GM18526 (cell line): ENCODE measurements around the gene LSS.

Source experiments
- POLR2A ChIP-seq: IDR thresholded peaks from 3 replicates; pipeline ENCODE4 v1.6.1; 2011; ENCODE audit not compliant: insufficient read length; ENCODE audit errors: extremely low read depth

The LSS gene

DNA sequence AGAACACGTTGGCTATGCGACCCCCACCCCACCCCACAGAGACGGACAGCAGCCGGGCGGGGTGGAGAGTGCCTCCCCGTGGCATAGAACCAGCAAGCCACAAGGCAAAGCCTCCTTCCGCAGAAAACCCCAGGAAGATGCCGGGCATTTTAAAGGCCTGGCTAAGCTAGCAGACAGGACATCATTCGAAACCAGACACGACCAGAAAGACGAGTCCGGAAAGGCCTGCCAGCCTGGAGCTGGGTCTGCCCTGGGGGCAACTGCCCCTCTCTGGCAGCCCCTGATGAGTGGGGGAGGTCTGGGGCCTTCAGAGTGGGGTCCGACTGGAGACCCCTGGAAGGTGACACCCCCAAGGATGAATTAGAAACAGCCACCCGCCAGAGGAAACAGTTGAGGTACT is 81.7 kb downstream of the LSS start:
- TF ChIP-seq POLR2A, result no peak

DNA sequence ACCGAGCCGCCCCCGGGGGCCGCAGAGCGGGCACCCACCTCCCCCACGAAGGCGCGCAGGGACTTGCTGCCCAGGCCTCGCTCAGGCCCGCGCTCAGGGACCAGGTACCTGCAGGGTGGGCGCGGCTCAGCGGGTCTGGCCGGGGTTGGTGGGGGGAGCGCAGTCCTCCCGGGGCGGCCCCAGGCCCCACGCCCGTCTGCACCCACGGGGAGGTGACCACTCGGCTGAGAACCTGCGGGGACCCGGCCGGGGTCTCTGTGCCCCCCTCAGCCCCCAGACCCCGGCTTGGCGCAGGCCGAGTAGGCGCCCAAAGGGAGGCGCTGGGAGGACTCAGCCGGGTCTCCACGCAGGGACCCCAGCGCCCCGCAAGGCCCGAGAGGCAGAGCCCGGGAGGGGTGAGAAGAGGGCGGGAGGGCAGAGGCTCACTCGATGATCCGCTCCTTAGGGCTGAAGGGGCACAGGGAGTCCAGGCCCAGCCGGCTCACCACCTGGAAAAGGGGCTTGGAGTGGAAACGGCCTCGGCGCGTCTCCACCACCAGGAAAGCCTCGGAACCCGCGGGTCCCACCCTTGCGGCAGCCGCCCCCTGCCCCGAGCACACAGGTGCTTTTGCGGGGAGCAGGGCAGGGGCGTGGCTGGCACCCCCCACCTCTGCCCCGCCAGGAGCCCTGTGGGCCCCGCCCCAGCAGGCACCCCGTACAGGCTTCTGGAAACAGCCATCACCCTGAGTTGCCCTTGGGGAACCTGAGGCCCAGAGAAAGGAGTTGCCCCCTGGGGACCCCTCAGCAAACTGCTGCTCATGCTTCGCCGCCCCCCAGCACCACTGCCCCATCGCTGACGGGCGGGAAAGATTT is 82.5 kb downstream of the LSS start:
- TF ChIP-seq POLR2A, result no peak

DNA sequence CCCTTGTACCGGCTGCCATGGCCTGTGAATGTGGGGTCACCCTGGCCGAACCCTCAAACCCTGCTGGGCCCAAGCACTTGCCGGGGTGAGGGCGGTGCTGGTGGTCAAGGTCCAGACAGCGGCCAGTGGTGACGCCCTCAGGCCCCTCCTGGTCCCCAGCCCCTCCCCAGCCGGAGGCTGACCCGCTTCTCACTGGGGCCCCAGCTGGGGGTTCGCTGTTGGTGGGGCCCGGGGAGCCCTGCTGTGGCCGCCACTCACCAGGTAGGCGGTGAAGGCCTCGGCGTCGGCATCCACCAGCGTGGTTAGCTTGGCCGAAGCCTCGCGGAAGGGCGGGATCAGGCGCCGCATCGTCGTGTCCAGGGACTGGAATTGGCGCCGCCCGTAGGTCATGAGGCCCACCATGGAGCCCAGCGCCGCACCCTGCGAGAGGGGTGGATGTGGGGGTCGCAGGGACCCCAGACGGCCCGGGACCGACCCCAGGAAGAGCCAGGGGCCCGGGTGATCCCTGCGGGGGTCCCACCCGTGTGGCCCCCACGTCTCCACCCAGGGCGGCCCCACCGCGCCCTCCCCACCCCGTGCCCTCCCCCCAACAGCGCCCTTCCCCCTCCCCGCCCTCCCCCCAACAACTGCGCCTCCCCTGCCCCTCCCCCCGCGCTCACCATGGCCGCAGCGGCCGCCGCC is 83.3 kb downstream of the LSS start:
- TF ChIP-seq POLR2A, result no peak

DNA sequence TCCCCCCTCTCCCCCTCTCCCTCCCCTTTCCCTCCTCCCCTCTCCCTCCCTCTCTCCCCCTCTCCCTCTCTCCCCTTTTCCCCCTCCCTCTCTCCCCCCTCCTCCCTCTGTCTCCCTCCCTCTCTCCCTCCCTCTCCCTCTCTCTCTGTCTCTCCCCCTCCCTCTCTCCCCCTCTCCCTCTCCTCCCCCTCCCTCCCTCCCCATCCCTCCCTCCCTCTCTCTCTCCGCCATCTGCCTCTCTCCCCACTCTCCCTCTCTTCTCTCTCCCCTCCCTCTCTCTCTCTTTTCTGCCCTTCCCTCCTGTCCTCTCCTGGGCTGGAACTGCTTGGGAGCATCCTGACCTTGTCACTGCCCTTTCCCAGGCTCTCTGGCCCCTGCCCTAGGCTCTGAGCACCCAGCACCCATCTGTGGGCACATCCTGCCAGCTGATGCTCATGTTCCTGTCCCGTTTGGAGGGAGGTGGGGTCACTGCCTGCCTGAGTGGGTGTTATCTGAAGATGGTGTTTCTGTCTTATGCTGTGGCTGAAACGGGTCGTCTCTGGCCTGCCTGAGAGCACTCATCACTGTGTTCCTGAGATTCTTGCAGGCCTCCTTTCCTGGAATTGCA is 84.0 kb downstream of the LSS start:
- no peak for TF ChIP-seq POLR2A

DNA sequence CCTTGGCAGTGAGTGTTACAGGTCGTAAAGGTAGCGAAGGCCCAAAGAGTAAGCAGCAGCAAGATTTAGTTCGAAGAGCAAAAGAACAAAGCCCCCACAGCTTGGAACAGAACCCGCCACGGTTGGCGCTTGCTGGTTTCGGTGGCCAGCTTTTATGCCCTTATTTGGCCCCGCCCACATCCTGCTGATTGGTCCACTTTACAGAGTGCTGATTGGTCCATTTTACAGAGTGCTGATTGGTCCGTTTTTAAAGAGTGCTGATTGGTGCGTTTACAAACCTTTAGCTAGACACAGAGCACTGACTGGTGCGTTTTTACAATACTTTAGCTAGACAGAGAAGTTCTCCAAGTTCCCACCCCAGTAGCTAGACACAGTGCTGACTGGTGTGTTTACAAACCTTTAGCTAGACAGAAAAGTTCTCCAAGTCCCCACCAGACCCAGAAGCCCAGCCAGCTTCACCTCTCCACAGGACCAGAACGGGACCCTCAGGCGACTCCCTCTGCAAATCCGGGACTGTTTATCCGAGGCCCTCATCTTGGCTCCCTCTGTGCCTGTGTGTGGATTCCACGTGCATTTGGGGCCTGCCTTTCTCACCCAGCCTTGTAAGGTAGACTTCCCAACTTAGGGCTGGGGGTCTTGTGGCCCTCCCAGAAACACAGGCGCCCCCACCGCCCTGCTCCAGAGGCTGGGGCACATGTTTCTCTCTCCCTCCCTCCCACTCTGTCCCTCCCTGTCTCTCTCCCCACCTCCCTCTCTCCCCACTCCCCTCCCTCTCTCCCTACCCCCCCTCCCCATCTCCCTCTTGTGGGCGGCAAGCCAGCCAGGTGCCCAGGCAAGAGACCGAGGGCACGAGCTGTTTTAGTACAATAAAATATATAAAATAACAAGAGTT is 85.7 kb downstream of the LSS start:
- no peak for TF ChIP-seq POLR2A

DNA sequence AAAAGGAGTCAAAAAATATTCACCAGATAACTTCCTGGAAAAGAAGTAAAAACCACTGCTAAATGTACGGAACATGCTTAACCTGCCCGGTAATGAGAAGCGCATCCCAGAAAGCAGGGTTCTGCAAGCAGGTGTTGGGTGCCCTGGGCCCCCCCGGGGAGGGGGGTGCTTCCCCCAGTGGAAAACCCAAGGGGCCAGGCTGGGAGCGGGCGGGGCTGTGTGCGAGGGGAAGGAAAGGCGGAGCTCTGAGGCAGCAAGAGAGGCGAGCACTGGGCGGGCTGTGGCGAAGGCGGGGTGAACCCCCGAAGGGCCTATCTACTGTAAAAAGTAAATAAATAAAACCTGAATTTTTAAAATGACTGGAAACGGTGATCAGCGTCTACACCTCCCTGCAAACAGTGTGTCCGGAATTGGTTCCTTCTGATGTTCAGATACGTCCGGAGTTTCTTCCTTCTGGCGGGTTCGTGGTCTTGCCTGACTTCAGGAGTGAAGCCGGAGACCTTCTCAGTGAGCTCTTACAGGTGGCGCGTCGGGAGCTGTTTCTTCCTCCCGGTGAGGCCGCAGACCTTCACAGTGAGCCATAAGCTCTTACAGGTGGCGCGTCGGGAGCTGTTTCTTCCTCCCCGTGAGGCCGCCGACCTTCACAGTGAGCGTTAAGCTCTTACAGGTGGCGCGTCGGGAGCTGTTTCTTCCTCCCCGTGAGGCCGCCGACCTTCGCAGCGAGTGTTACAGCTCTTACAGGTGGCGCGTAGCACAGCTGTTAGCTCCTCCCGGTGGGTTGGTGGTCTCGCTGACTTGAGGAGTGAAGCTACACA is 86.6 kb downstream of the LSS start:
- TF ChIP-seq POLR2A, result no peak

DNA sequence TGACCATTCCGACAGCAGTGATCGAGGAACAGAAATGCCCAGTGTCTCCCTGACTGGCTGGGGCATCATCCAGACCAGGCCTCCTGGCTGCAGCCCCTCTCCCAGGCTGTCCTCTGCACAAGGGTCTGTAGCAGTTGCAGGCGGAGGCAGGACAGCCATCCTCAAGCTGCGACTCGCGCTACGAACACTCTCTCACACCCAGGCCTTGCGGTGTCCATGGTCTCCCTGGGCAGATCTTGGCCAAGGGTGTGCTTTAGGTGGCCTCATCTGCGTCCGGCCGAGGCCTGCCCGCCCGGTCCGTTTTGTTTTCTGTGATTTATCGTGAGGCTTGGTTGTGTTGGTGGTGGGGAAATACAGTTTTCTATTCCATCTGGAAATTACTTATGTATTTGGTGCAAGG is 88.9 kb downstream of the LSS start:
- no peak for TF ChIP-seq POLR2A

DNA sequence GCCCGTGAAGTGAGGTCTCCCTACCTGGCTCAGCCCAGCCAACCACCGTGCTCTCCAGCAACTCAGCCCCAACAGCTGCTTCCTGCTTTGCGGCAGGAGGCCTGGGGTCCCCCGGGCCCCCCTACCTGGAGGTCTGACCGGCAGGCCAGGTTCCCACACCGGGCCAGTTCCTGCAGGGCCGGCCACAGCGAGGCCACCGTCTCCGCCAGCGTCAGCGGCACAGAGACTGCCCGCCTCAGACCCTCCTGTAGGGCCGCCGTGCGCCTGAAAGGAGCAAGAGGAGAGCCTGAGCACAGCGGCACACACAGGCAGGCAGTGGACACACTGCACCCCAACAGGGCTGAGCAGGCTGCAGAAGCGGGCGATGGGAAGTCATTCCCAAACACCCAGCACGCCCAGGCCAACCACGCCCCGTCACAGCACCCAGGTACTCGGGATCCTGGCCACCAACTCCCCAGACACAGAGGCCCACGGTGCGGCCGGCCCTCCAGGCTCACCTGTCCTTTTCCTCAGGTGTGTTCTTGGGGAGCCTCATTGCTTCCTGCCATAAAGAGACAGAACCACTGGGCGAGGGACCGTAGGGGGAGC is 90.1 kb downstream of the LSS start:
- no peak for TF ChIP-seq POLR2A
